ENCODE measurements around the gene AMPD3.

AMPD3 gene

DNA sequence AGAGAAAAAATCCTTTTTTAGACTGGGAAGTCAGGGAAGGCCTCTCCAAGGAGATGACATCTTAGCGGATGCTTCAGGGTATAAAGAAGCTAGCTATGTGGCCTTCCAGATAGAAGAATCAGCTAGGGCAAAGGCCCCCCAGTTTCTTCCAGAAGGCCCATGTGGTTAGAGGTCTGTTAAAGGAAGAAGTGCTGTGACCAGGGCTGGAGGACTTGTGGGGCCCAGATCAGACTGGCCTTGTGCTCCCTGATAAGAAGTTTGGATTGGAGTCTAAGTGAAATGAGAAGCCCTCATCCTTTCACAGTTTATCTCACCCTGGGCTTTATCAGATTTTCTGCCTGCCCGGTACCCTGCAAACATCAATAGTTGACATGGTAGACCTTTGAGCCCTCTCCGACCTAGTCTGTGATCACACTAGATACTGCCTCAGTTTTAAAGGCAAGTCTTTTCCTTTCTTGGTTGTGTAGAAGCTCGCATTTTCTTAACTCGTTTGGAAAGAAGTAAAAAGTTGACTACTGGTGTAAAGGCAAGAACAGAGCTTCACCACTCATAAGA lies 7.8 kb downstream of the AMPD3 start:
- no peak for DNase-seq

DNA sequence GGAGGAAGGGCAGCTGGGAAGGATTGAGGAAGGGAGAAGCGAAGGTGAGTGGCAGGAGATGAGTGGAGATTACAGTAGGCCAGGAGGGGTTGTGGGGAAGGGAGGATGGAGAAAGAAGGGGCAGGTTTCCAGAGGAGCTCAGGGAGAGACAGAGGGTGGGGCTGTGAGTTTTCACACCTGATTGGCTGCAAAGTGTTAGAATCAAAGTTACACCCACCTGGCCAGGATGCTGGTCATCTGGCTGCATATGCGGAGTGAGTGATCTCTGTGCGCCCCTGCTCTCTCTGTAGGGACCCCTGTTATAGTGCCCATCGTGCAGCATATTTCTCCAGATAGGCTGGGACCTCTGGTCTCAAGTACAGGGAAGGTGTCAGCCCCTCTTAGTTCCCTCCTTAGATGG lies 18.3 kb downstream of the AMPD3 start:
- no peak for DNase-seq

DNA sequence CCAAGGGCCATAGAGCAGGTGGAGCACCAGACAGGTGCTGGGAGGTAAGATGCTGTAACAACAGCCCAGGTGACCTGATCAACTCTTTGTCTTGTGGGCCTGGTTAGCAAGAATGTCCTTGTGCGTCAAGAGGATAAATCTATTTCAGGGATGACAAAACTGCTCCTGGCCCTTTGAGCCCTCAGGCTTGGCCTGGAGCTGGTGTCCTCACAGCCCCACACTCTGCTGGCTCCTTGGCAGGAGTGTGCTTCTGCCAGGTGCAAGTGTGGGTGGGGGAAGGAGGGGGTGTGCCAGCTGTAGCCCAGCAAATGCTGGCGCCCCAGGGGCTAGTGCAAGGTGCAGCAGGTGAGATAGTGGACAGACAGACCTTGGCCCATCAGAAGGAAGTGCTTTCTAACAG lies 19.5 kb downstream of the AMPD3 start:
- DNase-seq, result no peak

DNA sequence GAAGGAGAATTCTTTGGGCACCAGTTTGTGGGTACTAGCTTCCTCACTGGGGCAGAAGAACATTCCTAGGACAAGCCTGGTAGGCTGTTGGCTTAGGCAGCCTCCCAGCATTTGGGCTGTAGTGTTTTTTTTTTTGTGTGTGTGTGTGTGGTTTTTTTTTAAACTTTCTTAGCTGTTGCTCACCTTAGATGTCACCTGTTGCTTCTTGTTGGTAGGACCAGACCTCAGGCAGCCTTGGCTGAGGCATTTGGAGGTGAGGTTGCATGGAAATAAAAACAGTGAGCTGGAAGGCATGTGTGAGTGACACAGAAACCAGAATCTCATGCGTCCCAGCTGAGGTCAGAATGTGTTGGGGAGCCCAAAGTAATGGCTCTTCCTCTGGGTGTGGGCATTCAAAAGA lies 21.3 kb downstream of the AMPD3 start:
- DNase-seq, result no peak

DNA sequence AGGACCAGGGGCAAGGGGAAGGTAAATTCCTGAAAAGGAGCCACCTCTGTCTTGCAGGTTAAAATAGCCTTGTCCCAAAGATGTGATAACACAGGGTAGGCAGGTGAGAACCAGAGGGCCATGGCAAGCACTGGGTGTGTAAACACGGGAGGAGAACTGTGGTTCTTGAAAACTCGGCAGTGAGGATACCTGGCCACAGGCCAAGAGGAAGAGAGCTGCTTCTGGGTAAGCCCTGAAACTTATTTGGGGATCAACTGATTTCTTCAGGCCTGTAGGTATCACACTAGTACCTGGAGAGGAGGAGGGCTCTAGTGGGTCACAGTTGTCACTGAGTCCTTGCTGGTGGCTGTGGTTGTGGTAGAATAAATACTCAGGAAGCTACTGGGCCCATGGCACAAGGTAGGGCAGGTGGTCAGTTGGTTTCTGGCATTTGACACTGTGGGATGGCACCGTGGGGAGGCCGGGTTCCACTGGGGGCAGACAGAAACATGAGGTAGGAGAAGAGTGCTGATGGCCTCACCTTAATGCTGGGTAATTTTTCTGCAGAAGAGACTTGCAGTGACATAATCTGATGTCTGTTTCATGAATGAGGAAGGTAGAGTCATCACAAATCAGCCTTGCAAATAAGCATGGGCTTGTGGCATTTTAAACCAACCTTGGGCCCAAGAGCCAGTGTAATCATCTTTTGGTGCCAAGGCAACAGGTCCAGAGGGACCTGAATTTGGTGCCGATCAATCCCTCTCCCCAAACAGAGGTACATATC lies 22.0 kb downstream of the AMPD3 start:
- peak; percentile 21 for DNase-seq

DNA sequence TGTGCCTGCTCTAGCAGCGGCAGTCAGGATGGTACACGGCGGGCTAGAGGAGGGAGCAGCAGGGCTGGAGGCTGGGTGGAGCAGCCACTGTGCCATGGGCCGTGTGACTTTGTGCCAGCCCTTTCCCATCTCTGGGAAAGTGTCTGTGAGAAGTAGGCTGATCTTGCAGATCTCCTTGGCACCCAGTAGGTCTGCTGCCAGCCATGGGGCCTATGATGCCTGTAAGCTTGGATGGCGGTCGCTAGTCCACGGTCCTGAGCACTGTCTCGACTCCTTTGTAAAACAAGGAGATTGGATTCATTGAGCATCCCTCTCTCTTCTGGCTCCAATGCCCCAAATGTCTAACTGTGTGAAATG lies 22.6 kb downstream of the AMPD3 start:
- DNase-seq, result no peak

DNA sequence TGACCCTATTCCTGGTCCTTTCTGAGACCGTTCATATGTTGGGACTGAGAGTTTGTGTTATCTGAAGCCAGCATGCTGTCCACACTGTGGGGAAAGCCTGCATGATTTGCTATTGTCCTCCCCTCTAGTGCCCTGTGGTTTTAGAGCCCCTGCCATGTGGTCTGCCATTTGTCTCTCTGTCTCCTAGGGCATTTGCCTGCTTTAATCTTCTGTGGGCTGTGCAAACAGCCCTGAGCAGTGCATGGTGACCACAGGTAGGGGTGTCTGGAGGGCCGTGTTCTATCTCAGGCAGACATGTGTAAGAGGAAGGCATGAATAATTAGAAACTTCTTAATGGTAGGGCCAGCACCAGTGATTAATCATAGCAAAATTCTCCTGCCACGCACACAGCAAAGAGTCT lies 23.0 kb downstream of the AMPD3 start:
- DNase-seq, result no peak

DNA sequence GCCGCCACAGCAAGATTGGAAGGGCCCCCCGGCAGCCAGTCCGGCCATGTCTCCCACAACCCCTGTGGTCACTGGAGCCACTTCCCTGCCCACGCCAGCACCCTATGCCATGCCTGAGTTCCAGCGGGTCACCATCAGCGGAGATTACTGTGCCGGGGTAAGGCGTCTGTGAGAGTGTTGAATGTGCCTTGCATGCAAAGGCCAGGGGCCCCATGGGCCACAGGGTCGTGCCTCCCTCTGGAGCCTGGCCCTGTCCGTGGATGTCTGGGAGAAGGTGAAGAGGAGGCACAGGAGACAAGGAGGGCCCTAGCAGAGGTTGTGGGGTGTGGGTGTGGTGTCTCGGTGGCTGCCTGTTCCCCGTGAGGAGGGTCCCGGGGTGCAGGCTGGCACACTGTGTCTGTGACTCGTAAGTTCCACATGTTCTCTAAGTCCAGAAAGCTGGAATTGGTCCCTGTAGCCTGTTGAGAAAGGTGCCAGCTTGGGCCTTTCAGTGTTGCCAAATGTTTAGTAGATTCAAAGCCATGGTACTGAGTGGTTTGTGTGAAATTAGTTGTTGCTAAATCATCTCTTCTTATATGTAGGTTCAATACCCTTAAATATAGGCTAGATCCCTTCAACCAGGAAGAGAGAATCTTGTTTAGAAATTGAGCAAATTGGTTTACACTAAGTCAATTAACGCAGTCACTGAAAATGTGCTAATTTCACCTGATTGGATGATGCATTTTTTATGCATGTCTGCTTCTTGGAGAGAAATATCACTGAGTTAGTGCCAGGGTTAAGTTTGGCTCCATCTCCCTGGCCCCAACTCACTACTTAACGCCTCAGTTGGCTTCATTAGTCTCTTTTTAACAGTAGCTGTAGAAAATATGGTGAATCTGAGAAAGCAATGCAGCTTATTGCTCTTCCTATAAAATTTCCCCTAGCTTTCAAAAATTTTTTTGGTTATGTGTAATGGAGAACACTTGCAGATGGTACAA lies 23.8 kb downstream of the AMPD3 start:
- no peak for DNase-seq

DNA sequence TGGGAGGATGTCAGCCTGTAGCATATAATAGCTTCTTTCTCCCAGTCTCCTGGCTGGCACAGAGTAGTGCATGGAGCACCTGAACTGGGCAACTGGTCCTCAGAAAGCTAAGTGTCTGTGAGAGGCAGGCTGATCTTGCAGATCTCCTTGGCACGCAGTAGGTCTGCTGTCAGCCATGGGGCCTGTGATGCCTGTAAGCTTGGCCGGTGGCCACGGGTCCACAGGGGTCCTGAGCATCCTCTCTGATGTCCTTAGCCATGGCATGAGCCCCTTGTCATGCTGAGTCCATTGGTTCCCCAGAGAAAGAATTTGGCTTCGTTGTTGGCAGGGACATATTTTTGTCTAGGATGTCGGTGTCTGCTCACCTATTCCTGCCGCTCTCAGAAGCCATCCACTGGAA lies 25.0 kb downstream of the AMPD3 start:
- no peak for DNase-seq

DNA sequence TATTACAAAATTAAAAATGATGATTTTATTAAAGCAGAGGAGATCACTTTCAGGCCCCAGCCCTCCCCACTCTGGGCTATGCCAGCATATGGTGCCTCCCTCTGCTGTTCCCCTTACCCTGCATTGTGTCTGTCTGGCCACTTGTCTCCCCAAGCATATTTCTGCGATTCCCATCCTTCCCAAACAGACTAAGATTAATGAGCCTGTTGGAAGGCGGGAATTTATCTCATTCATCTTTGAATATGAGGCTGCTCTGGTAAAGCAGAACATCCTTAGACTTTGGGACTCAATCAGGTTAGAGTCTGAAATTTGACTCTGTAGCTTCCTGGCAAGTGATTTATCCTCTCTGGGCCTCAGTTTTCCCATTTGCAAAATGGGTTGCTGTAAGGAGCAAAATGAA lies 25.7 kb downstream of the AMPD3 start:
- DNase-seq, result no peak

DNA sequence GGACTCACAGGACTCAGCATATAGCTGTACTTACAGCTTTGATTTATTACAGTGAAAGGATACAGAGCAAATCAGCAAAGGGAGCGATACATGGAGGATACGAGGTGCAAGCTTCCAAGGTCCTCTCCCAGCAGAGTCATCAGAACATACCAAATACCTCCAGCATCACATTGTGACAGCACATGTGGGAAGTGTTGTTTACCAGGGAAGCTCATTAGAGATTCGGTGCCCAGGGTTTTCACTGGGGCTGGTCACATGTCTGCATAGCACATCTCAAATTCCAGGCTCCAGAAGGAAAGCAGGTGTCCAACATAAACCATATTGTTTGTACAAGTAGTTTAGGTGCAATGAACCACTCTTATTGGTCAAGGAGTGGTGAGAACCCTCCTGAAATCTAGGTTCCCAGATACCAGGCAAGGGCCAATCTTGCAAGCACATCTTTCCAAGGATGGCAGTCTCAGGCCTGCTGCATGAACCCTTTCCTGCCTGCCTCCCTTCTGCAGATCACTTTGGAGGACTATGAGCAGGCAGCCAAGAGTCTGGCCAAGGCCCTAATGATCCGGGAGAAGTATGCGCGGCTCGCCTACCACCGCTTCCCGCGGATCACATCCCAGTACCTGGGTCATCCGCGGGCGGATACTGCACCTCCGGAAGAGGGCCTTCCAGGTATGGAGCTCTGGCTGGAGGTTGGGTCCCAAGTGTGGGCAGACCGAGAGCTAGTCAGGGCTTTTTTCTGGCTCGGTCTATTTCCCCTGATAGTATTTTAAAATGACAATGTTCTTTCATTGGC lies 26.7 kb downstream of the AMPD3 start:
- no peak for DNase-seq

DNA sequence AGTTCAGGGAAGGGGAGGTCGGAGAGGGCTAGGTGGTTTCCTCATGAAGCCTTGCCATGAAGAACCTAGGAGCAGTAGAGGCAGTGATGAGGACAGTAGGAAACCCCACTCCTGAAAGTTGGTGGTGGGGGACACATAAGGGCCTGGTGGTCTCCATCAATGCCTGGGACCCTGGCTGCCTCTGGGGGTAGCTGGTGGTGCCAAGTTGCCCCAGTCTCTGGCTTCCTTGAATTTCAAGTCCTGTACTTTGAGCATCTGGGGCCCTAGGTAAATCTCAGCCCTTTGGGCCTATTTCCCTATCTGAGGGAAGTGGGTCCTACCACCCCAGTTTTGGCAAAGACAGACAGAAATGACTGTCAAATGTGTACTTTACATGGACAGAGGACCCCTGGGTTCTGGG lies 28.1 kb downstream of the AMPD3 start:
- DNase-seq, result no peak

DNA sequence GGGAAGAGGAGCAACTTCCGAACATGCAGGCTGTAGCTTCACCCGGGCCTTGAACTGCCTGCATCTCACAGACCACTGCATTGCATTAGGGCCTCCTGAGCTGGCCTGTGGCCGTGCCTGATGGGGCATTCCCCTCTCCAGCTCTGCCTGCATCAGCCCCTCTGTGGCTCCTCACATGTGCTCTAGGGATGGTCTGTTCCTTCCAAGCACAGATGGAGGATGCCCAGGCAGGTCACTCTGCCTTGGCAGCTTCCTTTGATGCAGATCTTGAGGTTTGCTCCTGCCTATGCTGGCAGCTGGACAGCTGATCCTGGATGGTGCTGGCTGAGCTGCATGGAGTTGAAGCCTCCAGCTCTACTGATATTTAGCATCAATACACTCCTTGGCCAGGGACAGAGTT lies 28.5 kb downstream of the AMPD3 start:
- no peak for DNase-seq

DNA sequence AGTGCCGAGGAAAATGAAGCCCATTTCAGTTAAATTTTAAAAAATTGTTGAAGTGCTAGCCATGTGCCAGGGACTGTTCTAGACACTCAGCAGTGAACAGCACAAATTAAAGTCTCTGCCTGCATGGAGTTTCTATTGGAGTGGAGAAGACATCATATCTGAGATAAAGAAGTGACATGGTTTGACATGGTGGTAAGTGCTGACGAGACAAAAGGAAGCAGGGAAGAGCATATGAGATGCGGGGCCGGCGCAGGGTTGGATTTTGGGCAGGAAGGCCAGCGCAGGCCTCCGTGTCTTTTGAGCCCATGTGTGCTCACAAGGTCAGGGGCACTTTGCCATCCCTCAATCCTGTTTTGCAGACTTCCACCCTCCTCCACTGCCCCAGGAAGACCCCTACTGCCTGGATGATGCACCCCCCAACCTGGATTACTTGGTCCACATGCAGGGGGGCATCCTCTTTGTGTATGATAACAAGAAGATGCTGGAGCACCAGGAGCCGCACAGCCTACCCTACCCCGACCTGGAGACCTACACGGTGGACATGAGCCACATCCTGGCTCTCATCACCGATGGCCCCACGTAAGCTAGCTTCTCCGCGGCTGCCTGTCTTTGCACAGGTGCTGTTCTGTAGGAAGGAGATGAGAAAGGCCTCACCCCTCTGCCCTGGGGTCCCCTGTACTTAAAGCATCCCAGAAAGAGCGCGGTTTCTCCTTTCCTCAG lies 29.6 kb downstream of the AMPD3 start:
- DNase-seq, result no peak

DNA sequence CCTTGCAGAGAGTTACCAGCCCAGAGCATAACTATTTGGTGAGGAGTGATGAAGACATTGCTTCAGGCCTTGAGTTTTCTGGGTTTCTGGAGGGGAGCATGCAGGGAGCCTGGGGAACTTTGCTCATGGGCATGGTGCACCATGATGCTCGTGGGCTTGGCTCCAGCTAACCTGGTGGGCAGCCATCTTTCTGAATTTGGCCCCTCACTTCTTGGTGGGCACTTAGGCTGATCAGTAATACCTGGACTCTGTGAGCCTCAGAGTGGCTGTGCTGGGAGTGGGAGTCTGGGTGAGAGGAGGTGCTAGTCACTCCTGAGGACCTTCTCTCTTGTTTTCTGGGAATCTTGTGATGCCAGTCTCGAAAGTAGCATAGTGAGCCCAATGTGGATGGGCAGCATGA lies 30.6 kb downstream of the AMPD3 start:
- DNase-seq, result no peak

DNA sequence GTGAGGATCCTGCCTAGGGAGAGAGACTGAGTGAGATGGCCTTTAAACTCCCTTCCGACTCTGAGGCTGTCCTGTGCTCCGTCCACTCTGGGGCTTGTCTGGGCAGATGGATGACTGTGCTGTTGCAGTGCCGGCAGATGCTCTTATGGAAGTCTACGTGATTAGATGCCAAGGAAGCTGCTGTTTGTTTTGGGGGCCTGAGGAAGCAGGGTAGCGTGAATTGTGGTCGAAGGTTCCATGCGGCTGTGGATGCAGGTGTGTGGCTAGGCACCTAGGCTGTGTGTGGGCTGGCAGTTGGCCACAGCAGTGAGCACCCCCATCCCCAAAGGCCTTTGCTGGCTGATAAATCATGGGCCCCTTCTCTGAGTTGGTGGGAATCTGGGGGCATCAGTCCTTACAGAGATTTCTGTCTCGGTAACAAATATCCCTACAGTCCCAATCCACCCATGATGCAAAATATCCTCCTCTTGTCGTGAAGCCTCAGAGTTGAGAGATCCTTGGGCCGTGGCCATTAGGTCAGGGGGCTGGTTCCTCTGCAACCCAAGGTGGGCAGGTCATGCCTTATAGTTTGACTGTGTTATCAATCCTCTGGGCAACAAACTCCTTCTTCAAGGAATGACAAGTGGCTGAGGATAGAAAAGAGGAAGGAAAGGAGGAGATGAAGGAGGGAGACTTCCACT lies 31.2 kb downstream of the AMPD3 start:
- DNase-seq, result no peak

DNA sequence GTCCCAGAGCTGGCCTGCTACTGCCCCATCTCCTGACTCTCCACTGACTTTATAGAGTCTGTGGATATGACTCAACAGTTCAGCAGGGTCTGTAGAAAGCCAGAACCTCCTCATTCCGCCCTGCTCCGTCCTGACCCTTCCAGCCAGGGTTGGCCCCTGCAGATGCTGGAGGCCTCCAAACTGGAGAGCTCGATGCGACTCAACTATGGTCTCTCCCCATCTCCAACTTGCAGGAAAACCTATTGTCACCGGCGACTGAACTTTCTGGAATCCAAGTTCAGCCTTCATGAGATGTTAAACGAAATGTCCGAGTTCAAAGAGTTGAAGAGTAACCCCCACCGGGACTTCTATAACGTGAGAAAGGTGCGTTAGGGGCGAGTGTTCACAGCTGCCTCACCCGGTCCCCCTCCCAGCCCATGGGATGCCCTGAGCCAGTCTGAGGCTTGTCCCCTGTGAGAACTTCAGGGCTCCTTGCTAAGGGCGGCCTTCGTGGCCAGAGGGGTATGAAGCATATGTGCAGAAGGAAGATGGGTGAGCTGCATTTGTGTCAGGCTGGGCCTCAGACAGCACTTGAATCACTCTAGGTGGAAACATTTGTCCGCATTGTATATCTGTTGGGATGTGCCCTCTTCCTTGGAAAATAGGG lies 32.1 kb downstream of the AMPD3 start:
- DNase-seq, result no peak

DNA sequence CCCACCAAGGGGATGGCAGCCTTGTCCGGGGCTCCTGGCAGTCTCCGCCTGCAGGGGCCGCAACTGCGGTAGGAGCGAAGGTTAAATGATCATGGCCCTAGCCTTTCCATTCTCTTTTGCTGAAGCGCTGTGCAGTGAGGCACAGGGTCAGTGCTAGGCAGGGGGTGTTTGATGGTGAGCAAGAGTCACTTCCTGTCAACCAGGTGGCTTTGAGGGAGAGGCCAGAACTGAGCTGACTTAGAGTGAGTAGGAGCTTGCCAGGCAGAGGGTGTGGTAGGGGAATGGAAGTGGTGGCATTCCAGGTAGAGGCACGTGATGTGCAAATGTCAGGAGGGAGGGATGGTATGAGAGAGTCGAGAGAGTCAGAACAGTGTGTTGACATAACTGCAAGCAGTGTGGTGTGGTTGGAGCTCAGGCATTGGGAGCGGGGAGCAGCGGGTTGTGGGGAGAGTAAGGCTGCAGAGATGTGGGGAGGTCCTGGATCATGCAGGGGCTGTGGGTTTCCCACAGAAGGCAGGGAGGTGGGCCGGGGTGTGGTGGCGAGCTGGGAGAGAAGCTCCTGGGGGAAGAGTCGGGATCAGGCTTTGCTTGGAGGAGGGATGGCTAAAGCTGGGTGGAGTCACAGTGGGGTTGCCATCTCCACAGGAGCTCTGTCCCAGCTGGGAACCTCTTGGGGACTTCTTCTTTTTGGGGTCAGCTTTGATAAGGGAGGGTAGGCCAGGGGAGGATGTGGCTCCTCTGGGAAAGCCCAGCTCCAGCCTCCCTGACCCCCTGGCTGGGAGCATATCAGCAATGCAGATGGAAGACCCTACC lies 33.3 kb downstream of the AMPD3 start:
- no peak for DNase-seq

DNA sequence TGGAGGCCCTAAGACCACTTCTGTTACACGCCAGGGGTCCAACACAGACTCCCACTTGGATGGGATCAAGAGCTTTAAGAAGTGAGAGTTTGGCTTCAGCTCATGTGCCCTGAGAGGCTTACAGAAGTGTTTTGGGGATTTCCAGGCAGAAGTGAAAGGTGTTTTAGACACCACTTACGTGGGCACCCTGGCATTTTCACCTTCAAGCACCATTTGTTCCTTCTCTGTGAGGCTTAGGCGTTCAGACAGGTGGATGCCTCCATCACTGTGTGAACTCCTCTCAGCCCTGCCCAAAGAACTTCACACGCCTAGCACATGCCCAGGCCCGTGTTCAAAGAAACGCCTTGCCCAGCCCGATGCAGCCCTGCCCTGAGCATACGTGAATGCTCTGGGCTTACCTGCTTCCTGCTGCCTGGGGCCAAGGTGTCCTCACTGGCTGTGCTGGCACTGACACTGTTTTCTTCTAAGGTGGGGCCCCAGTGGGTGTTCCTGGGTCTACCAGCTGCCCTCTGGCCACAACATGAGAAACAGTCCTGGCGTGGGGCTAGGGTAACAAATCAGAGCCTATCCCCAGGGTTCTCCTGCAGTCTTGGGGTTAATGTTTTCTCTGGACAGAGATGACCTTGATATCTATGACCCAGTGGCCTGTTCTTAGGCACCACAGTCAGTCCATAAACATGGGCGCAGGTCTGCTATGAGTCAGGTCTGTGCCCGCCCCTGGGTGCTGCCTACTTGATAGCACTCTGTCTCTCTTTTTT lies 34.0 kb downstream of the AMPD3 start:
- DNase-seq, result no peak

DNA sequence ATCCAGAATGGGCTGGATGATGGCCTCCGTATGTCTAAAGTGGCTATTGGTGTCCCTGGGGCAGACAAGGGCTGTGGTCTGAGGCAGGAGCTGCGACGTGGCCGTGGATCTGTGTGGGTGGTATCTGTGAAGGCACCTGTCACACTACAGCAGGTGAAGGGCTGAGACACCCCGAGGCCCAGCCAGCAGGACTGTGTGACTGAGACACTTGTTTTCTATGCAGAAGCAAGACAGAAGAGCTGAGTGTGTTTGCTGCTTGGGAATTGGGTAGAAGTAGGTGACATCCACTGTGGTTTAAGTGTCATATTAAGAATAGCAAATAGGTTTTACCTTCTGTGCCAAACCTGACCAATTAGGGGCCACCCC lies 35.0 kb downstream of the AMPD3 start:
- DNase-seq, result peak; percentile 8

Measured in suppressor macrophage treated with lipopolysaccharide for 4 hours (primary cell).